ENCODE measurements around the gene FAM184B.

Gene FAM184B

GRCh38 chr4:17781300-17782287 lies at the start of gene FAM184B:
TSS of gene FAM184B (minus strand) at chr4:17781621. CDS start at chr4:17781299, 322 bp downstream.
- no peak for DNase-seq (ENCODE audit: low read depth)

GRCh38 chr4:17823871-17824669 lies 42.6 kb upstream of the FAM184B start:
- DNase-seq (ENCODE audit: low read depth): no peak

- no peak for DNase-seq (ENCODE audit: low read depth)
Measured at GRCh38 chr4:17817027-17817426, 35.6 kb upstream of the FAM184B start.

- no peak for DNase-seq (ENCODE audit: low read depth)
Measured at GRCh38 chr4:17816142-17816541, 34.7 kb upstream of the FAM184B start.

- DNase-seq (ENCODE audit: low read depth): no peak
Measured at GRCh38 chr4:17814140-17814539, 32.7 kb upstream of the FAM184B start.

GRCh38 chr4:17812801-17813200 lies 31.4 kb upstream of the FAM184B start:
- DNase-seq (ENCODE audit: low read depth): no peak

- no peak for DNase-seq (ENCODE audit: low read depth)
Measured at GRCh38 chr4:17812125-17812524, 30.7 kb upstream of the FAM184B start.

- DNase-seq (ENCODE audit: low read depth): no peak
Measured at GRCh38 chr4:17811078-17811603, 29.7 kb upstream of the FAM184B start.

- peak; percentile 98 for DNase-seq (ENCODE audit: low read depth)
Measured at GRCh38 chr4:17810260-17811077, 29.0 kb upstream of the FAM184B start, which contains the start of the genes DCAF16 and NCAPG. TSS of gene DCAF16 (minus strand) at chr4:17810757. CDS start at chr4:17804141, 6,616 bp downstream. TSS of gene NCAPG (plus strand) at chr4:17810979. CDS start at chr4:17811078, 99 bp downstream.

GRCh38 chr4:17809667-17810066 lies 28.2 kb upstream of the FAM184B start:
- DNase-seq (ENCODE audit: low read depth): no peak

GRCh38 chr4:17807446-17807845 lies 26.0 kb upstream of the FAM184B start:
- DNase-seq (ENCODE audit: low read depth): no peak

- no peak for DNase-seq (ENCODE audit: low read depth)
Measured at GRCh38 chr4:17805580-17806155, 24.2 kb upstream of the FAM184B start.

GRCh38 chr4:17797808-17798207 lies 16.4 kb upstream of the FAM184B start:
- DNase-seq (ENCODE audit: low read depth): no peak

GRCh38 chr4:17794730-17795129 lies 13.3 kb upstream of the FAM184B start:
- no peak for DNase-seq (ENCODE audit: low read depth)

GRCh38 chr4:17788956-17789355 lies 7.5 kb upstream of the FAM184B start:
- DNase-seq (ENCODE audit: low read depth): no peak

GRCh38 chr4:17787315-17787714 lies 5.9 kb upstream of the FAM184B start:
- DNase-seq (ENCODE audit: low read depth): no peak

- no peak for DNase-seq (ENCODE audit: low read depth)
Measured at GRCh38 chr4:17786567-17786966, 5.1 kb upstream of the FAM184B start.

- no peak for DNase-seq (ENCODE audit: low read depth)
Measured at GRCh38 chr4:17785858-17786257, 4.4 kb upstream of the FAM184B start.

- DNase-seq (ENCODE audit: low read depth): no peak
Measured at GRCh38 chr4:17780501-17781299, 721 bp downstream of the FAM184B start.

- no peak for DNase-seq (ENCODE audit: low read depth)
Measured at GRCh38 chr4:17778431-17778830, 3.0 kb downstream of the FAM184B start.
